Trophoblast cell (in vitro differentiated cells and primary cell): Measurements from ENCODE around the gene PARVB.

Experiments
- DNase-seq, 2 donors: peaks; one replicate each; pipeline ENCODE4 v3.0.0-alpha.2; 2016
- H2AFZ ChIP-seq: 2 replicates; pipeline ENCODE4 v1.6.1; 2013; ENCODE audit warnings: low read length, moderate library complexity, mild to moderate bottlenecking; ENCODE audit not compliant: insufficient read depth, poor library complexity
- H2AK5ac ChIP-seq: 2 replicates; pipeline ENCODE4 v1.6.1; 2013; ENCODE audit warnings: mild to moderate bottlenecking, low read length
- H2BK120ac ChIP-seq: 2 replicates; pipeline ENCODE4 v1.6.1; 2013; ENCODE audit warnings: low read length, mild to moderate bottlenecking, moderate library complexity; ENCODE audit not compliant: insufficient read depth, poor library complexity
- H2BK12ac ChIP-seq: 2 replicates; pipeline ENCODE4 v1.6.1; 2013; ENCODE audit warnings: mild to moderate bottlenecking, low read length, moderate library complexity
- H2BK5ac ChIP-seq: 2 replicates; pipeline ENCODE4 v1.6.1; 2013; ENCODE audit warnings: low read length, low read depth, moderate library complexity, mild to moderate bottlenecking; ENCODE audit not compliant: poor library complexity
- H3K14ac ChIP-seq: 2 replicates; pipeline ENCODE4 v1.6.1; 2013; ENCODE audit warnings: mild to moderate bottlenecking, low read length
- H3K18ac ChIP-seq: 2 replicates; pipeline ENCODE4 v1.6.1; 2013; ENCODE audit warnings: mild to moderate bottlenecking, low read length
- H3K23ac ChIP-seq: 2 replicates; pipeline ENCODE4 v1.6.1; 2013; ENCODE audit warnings: low read length
- H3K27ac ChIP-seq: 2 replicates; pipeline ENCODE4 v1.5.1; 2013; ENCODE audit warnings: low read depth, mild to moderate bottlenecking, inconsistent platforms, low read length, moderate library complexity
- H3K27me3 ChIP-seq: 2 replicates; pipeline ENCODE4 v1.6.1; 2013; ENCODE audit warnings: inconsistent platforms, mild to moderate bottlenecking, low read length, moderate library complexity; ENCODE audit not compliant: insufficient read depth
- H3K36me3 ChIP-seq, 2 experiments: 1 replicate in 1 of 2; 2 replicates in 1 of 2; pipeline ENCODE4 v1.6.1; 2013; ENCODE audit warnings: low read length in 2 of 2, mild to moderate bottlenecking in 2 of 2, moderate library complexity in 1 of 2; ENCODE audit not compliant: insufficient read depth in 2 of 2, control insufficient read depth in 1 of 2
- H3K4ac ChIP-seq: 2 replicates; pipeline ENCODE4 v1.6.1; 2013; ENCODE audit warnings: low read depth, mild to moderate bottlenecking, low read length, moderate library complexity
- H3K4me1 ChIP-seq, 2 experiments: 1 replicate in 1 of 2; 2 replicates in 1 of 2; pipeline ENCODE4 v1.6.1; 2013; ENCODE audit warnings: low read length in 2 of 2, mild to moderate bottlenecking in 2 of 2, moderate library complexity in 1 of 2; ENCODE audit not compliant: insufficient read depth in 2 of 2, control insufficient read depth in 1 of 2
- H3K4me2 ChIP-seq: 2 replicates; pipeline ENCODE4 v1.6.1; 2013; ENCODE audit warnings: inconsistent platforms, mild to moderate bottlenecking, low read length, moderate library complexity
- H3K4me3 ChIP-seq: 2 replicates; pipeline ENCODE4 v1.5.1; 2013; ENCODE audit warnings: mild to moderate bottlenecking, low read depth, low read length, inconsistent platforms
- H3K79me1 ChIP-seq: one replicate; pipeline ENCODE4 v1.6.1; 2013; ENCODE audit warnings: low read length
- H3K79me2 ChIP-seq: 2 replicates; pipeline ENCODE4 v1.6.1; 2013; ENCODE audit warnings: low read length, mild to moderate bottlenecking; ENCODE audit not compliant: control insufficient read depth, insufficient read depth, poor library complexity
- H3K9ac ChIP-seq: 2 replicates; pipeline ENCODE4 v1.6.1; 2013; ENCODE audit warnings: mild to moderate bottlenecking, low read length
- H3K9me3 ChIP-seq: 2 replicates; pipeline ENCODE4 v1.6.1; 2013; ENCODE audit warnings: low read depth, mild to moderate bottlenecking, control low read depth, inconsistent platforms, low read length; ENCODE audit not compliant: insufficient read depth
- H4K12ac ChIP-seq: 2 replicates; pipeline ENCODE4 v1.6.1; 2013; ENCODE audit warnings: low read depth, mild to moderate bottlenecking, low read length, moderate library complexity
- H4K8ac ChIP-seq: 2 replicates; pipeline ENCODE4 v1.6.1; 2013; ENCODE audit warnings: low read depth, mild to moderate bottlenecking, low read length, moderate library complexity
- H4K91ac ChIP-seq: one replicate; pipeline ENCODE4 v1.6.1; 2013; ENCODE audit warnings: low read depth, mild to moderate bottlenecking, low read length, moderate library complexity
- WGBS: extraction: QIAGEN DNeasy Blood & Tissue Kit; methylation state at CpG from one replicate; pipeline ENCODE4 v1.1.7; 2013; ENCODE audit warnings: missing lambda C conversion rate; ENCODE audit not compliant: insufficient read length, insufficient coverage; ENCODE audit errors: extremely low coverage; 5-methylcytosine and 5-hydroxymethylcytosine counted together

The PARVB gene

GRCh38 chr22:44125421-44125820, 101.3 kb downstream of the PARVB start:
- Histone ChIP-seq H2AK5ac (no peak overlapping the region), H2BK120ac (no peak overlapping the region), H3K14ac (no peak overlapping the region), H4K8ac (no peak overlapping the region), H3K27ac (no peak overlapping the region), H3K27me3 (no peaks in the 10 kb centered on the region), H3K4ac (no peak overlapping the region), H4K91ac (no peak overlapping the region), H3K4me3 (no peak overlapping the region), H3K23ac (no peak overlapping the region), H2AFZ (no peak overlapping the region), H3K79me1 (no peaks in the 10 kb centered on the region), H2BK5ac (no peak overlapping the region), H3K4me2 (no peak overlapping the region), H3K18ac (no peak overlapping the region), H2BK12ac (no peak overlapping the region), H3K79me2 (no peaks in the 10 kb centered on the region), H3K9me3 (peaks cover 15% of the 10 kb centered on the region), H4K12ac (no peak overlapping the region), H3K4me1 (no peaks in the 10 kb centered on the region), H3K9ac (no peak overlapping the region), H3K36me3 (no peaks in the 10 kb centered on the region)
- WGBS = no CpG with 5 or more reads among the region's 6 CpGs
- DNase-seq = no peak

DNA sequence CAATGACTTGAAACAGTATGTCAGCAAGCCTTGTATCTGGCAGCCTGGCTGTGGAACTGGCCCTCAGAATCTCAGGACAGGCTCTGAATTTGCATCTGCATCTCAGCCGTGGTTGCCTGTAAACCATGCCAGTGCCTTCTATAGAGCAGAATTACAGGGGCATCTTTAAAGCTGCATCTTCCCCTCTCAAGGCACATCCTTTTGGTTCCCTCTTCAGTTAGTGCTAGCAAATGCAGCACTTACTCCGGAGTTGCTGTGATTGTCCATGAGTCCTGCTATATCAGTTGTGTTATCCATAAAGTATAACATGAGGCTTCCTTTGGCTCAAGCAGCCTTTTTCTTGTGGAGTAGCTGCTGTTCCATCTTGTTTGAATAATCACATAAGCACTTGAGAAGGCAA, 102.7 kb downstream of the PARVB start:
- DNase-seq = no peak
- H3K14ac ChIP-seq = no peak overlapping the region
- H4K8ac ChIP-seq = no peak overlapping the region
- WGBS = no CpG with 5 or more reads among the region's 2 CpGs
- no peak overlapping the region for H3K18ac ChIP-seq
- no peaks in the 10 kb centered on the region for H3K36me3 ChIP-seq
- no peak overlapping the region for H2BK120ac ChIP-seq
- H3K27me3 ChIP-seq = no peaks in the 10 kb centered on the region
- H3K79me2 ChIP-seq = no peaks in the 10 kb centered on the region
- no peak overlapping the region for H3K4me2 ChIP-seq
- H2BK5ac ChIP-seq = no peak overlapping the region
- H3K4ac ChIP-seq = no peak overlapping the region
- peaks cover 15% of the 10 kb centered on the region for H3K9me3 ChIP-seq
- H2AK5ac ChIP-seq = no peak overlapping the region
- H3K79me1 ChIP-seq = no peaks in the 10 kb centered on the region
- no peak overlapping the region for H3K4me3 ChIP-seq
- H2AFZ ChIP-seq = no peak overlapping the region
- H3K23ac ChIP-seq = no peak overlapping the region
- H4K12ac ChIP-seq = no peak overlapping the region
- no peak overlapping the region for H3K9ac ChIP-seq
- H4K91ac ChIP-seq = no peak overlapping the region
- H3K4me1 ChIP-seq = no peaks in the 10 kb centered on the region
- H2BK12ac ChIP-seq = no peak overlapping the region
- H3K27ac ChIP-seq = no peak overlapping the region

- Histone ChIP-seq H4K8ac (no peak overlapping the region), H3K4me3 (no peak overlapping the region), H3K4me1 (no peaks in the 10 kb centered on the region), H2BK5ac (no peak overlapping the region), H2BK12ac (no peak overlapping the region), H3K79me2 (no peaks in the 10 kb centered on the region), H3K4ac (no peak overlapping the region), H3K4me2 (no peak overlapping the region), H3K14ac (no peak overlapping the region), H3K9me3 (peaks cover 13% of the 10 kb centered on the region), H3K18ac (no peak overlapping the region), H4K91ac (no peak overlapping the region), H2AK5ac (no peak overlapping the region), H3K23ac (no peak overlapping the region), H3K9ac (no peak overlapping the region), H3K36me3 (no peaks in the 10 kb centered on the region), H4K12ac (no peak overlapping the region), H3K27ac (no peak overlapping the region), H3K27me3 (no peaks in the 10 kb centered on the region), H3K79me1 (no peaks in the 10 kb centered on the region), H2AFZ (no peak overlapping the region), H2BK120ac (no peak overlapping the region)
- WGBS = no CpG with 5 or more reads among the region's 1 CpG
- no peak for DNase-seq
Measured at GRCh38 chr22:44127356-44127755, 103.3 kb downstream of the PARVB start.

- Histone ChIP-seq H2BK5ac (no peak overlapping the region), H4K91ac (no peak overlapping the region), H3K9me3 (peaks cover 13% of the 10 kb centered on the region), H4K12ac (no peak overlapping the region), H3K14ac (no peak overlapping the region), H3K9ac (no peak overlapping the region), H3K18ac (no peak overlapping the region), H2BK12ac (no peak overlapping the region), H3K27ac (no peak overlapping the region), H3K36me3 (no peaks in the 10 kb centered on the region), H3K27me3 (no peaks in the 10 kb centered on the region), H3K4me3 (no peak overlapping the region), H3K79me1 (no peaks in the 10 kb centered on the region), H3K4me1 (no peaks in the 10 kb centered on the region), H2BK120ac (no peak overlapping the region), H4K8ac (no peak overlapping the region), H3K4me2 (no peak overlapping the region), H2AK5ac (no peak overlapping the region), H3K23ac (no peak overlapping the region), H3K79me2 (no peaks in the 10 kb centered on the region), H2AFZ (no peak overlapping the region), H3K4ac (no peak overlapping the region)
- DNase-seq = no peak
- no CpG with 5 or more reads among the region's 19 CpGs for WGBS
Measured at GRCh38 chr22:44128958-44129618, 105.0 kb downstream of the PARVB start.
